DOHH2 (cell line): ENCODE results near the gene CLDN24.

Source experiments
- H3F3A ChIP-seq: fragments of 200-600 bp; sonication (generic), shearing (Covaris generic); 2 replicates; pipeline ENCODE4 v1.6.0; 2016; ENCODE audit warnings: antibody characterized with exemption, mild to moderate bottlenecking; ENCODE audit not compliant: control insufficient read depth, insufficient read depth
- H3K27ac ChIP-seq: fragments of 200-600 bp; sonication (generic); 2 replicates; pipeline ENCODE4 v1.5.1; 2014; ENCODE audit warnings: low read depth, mild to moderate bottlenecking, low read length, moderate library complexity
- H3K27me3 ChIP-seq: fragments of 200-600 bp; sonication (generic); 2 replicates; pipeline ENCODE4 v1.6.1; 2014; ENCODE audit warnings: mild to moderate bottlenecking, low read length, mixed read lengths; ENCODE audit not compliant: control insufficient read depth
- H3K36me3 ChIP-seq: fragments of 200-600 bp; sonication (generic); 2 replicates; pipeline ENCODE4 v1.6.1; 2014; ENCODE audit warnings: mild to moderate bottlenecking, low read length, moderate library complexity, mixed read lengths; ENCODE audit not compliant: control insufficient read depth
- H3K4me1 ChIP-seq: fragments of 200-600 bp; sonication (generic); 2 replicates; pipeline ENCODE4 v1.6.1; 2014; ENCODE audit warnings: mild to moderate bottlenecking, low read length, mixed read lengths; ENCODE audit not compliant: control insufficient read depth
- H3K4me2 ChIP-seq: fragments of 200-600 bp; sonication (generic); 2 replicates; pipeline ENCODE4 v1.6.0; 2014; ENCODE audit warnings: mild to moderate bottlenecking, low read length, moderate library complexity
- H3K4me3 ChIP-seq: fragments of 200-600 bp; sonication (generic); 2 replicates; pipeline ENCODE4 v1.5.1; 2014; ENCODE audit warnings: mild to moderate bottlenecking, low read length, mixed read lengths
- H3K79me2 ChIP-seq: fragments of 200-600 bp; sonication (generic); 2 replicates; pipeline ENCODE4 v1.6.1; 2014; ENCODE audit warnings: mild to moderate bottlenecking, low read length, mixed read lengths; ENCODE audit not compliant: control insufficient read depth
- H3K9me2 ChIP-seq: fragments of 200-600 bp; sonication (generic); replicated peaks from 2 replicates; pipeline ENCODE4 v1.6.1; 2014; ENCODE audit warnings: mild to moderate bottlenecking, low read length, mixed read lengths; ENCODE audit not compliant: control insufficient read depth
- H3K9me3 ChIP-seq: fragments of 200-600 bp; sonication (generic); 2 replicates; pipeline ENCODE4 v1.6.1; 2014; ENCODE audit warnings: antibody characterized with exemption, low read length, mixed read lengths; ENCODE audit not compliant: control insufficient read depth, insufficient read depth
- H4K20me1 ChIP-seq: fragments of 200-600 bp; sonication (generic); 2 replicates; pipeline ENCODE4 v1.6.0; 2014; ENCODE audit warnings: low read depth, mild to moderate bottlenecking, antibody characterized with exemption, low read length, moderate library complexity; ENCODE audit not compliant: control insufficient read depth, insufficient read depth
- CTCF ChIP-seq: fragments of 200-600 bp; sonication (generic); IDR thresholded peaks from one replicate; pipeline ENCODE4 v1.5.1; 2014; ENCODE audit warnings: antibody characterized with exemption, mild to moderate bottlenecking, low read depth, low read length; ENCODE audit not compliant: poor library complexity, severe bottlenecking
- EZH2phosphoT487 ChIP-seq: fragments of 200-600 bp; sonication (generic); IDR thresholded peaks from 2 replicates; pipeline ENCODE4 v1.6.1; 2017; ENCODE audit warnings: borderline replicate concordance, mild to moderate bottlenecking, antibody characterized with exemption, low read length, moderate library complexity, mixed read lengths

CLDN24 gene

DNA sequence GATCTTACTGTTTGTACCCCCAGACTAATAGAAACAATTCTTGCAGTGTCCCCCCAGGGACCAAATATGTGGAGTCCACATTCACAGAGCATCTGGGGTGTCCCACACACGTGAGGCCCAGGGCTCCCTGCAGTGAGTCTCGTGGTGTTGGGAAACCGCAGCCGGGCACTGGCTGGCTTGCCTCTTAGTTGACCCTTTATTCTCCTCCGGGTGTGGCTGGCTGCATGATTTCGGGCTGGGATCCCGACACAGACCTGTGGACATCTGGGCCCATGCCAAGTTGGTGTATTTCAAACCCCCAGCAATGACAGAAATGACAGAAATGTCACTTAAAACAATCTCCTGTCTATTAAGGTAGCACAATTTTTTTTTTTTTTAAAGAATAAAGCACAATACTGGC is 15.6 kb upstream of the CLDN24 start:
- H3K27me3 ChIP-seq, result no peaks in the 10 kb centered on the region
- H3K4me1 ChIP-seq, result no peaks in the 10 kb centered on the region
- no peaks in the 10 kb centered on the region for H3F3A ChIP-seq
- no peak overlapping the region for H3K4me3 ChIP-seq
- no peak for TF ChIP-seq CTCF
- no peak for TF ChIP-seq EZH2phosphoT487
- no peaks in the 10 kb centered on the region for H4K20me1 ChIP-seq
- H3K27ac ChIP-seq, result no peak overlapping the region
- no peaks in the 10 kb centered on the region for H3K9me3 ChIP-seq
- H3K79me2 ChIP-seq, result no peaks in the 10 kb centered on the region
- H3K9me2 ChIP-seq, result no peaks in the 10 kb centered on the region
- no peak overlapping the region for H3K4me2 ChIP-seq
- no peaks in the 10 kb centered on the region for H3K36me3 ChIP-seq

DNA sequence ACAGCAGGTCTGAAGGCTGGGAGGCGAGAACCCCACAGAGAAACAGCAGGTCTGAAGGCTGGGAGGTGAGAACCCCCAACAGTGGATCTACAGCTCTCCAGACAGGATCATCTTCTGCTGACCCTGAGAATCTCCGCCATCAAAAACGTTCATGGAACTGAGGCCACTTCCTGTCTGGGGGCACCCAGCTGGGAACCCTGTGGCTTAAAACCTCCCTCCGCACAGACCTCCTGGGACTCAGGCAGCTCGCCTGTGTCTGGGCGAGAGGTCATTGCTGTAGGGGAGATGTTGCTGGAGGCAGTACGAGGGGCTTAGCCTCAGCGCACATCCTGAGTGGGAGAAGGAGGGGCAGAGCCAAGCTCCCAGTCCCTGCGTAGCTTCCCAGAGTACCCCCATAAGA is 15.1 kb upstream of the CLDN24 start:
- H3K79me2 ChIP-seq, result no peaks in the 10 kb centered on the region
- TF ChIP-seq EZH2phosphoT487 (no peak), CTCF (no peak)
- H3K27ac ChIP-seq, result no peak overlapping the region
- no peaks in the 10 kb centered on the region for H3K36me3 ChIP-seq
- no peaks in the 10 kb centered on the region for H3K27me3 ChIP-seq
- H3K9me2 ChIP-seq, result no peaks in the 10 kb centered on the region
- H3K4me3 ChIP-seq, result no peak overlapping the region
- H3K4me1 ChIP-seq, result no peaks in the 10 kb centered on the region
- no peaks in the 10 kb centered on the region for H3F3A ChIP-seq
- no peaks in the 10 kb centered on the region for H3K9me3 ChIP-seq
- no peak overlapping the region for H3K4me2 ChIP-seq
- H4K20me1 ChIP-seq, result no peaks in the 10 kb centered on the region

DNA sequence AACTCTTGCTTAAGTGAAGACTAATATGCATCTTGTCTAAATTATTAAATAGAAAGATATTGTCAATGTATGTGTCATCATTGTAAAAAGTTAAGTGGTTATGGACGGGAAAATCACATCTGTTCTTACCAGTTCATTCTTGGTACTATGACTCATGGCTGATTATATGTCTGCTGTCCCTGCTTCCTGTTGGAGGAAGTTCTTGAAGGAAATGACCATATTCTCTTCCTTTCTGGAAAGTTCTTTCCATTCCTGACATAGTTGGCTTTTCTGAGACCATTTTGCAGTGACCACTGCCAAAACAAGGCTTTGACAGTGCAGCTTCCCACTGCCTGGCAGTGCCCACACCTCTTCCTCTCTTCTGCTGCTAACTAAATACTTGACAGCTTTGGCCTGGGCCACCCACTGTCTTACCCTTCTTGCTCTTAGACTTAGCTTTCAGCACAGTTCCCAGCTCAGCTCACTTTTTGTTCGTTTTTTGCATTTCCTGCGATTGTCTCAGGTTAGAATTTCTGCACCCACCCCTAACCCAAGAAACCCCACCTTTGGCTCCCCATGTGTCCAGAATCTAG is 13.2 kb upstream of the CLDN24 start:
- Histone ChIP-seq H3K4me2 (no peak overlapping the region), H3K9me2 (no peaks in the 10 kb centered on the region), H3K4me1 (no peaks in the 10 kb centered on the region), H3K79me2 (no peaks in the 10 kb centered on the region), H3K9me3 (no peaks in the 10 kb centered on the region), H3K27ac (no peak overlapping the region), H3F3A (no peaks in the 10 kb centered on the region), H3K4me3 (no peak overlapping the region), H3K36me3 (no peaks in the 10 kb centered on the region), H3K27me3 (no peaks in the 10 kb centered on the region), H4K20me1 (no peaks in the 10 kb centered on the region)
- TF ChIP-seq CTCF, result no peak
- TF ChIP-seq EZH2phosphoT487, result no peak
